ENCODE data around the gene WBP1.
A peak's percentile ranks its signal among the peaks of the same experiment; 100 is the strongest.
"Not testable (repeated sequence)": the region's sequence is repeated elsewhere in the genome, so short reads cannot be mapped to it uniquely, and the experiment has no call there.

WBP1 gene

GRCh38 chr2:74457129-74457548 lies 1.1 kb upstream of the WBP1 start:
- no peak for DNase-seq

- DNase-seq: peak; percentile 87
Observed at GRCh38 chr2:74457549-74458131, 598 bp upstream of the WBP1 start.

DNA sequence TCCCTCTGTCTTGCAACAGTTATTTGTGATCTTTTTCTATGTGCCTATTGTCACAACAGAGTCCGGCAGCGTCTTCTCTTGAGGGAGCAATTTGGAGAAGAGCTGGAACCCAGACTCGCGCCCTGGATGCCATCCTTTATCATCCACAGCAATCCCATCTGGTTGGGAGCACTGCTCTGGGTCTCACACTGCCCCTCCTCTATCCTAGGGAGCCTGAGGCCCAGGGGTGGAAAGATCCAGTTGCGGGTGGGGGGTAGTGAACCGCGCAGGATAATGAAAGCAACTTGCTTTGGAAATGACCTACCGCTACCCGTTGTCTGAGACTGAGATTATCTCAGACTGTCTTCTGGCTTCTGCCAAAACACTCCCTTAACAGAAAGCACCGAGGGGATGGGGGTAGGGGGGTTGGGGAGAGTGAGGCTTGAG lies 713 bp downstream of the WBP1 start:
- no peak for DNase-seq

DNA sequence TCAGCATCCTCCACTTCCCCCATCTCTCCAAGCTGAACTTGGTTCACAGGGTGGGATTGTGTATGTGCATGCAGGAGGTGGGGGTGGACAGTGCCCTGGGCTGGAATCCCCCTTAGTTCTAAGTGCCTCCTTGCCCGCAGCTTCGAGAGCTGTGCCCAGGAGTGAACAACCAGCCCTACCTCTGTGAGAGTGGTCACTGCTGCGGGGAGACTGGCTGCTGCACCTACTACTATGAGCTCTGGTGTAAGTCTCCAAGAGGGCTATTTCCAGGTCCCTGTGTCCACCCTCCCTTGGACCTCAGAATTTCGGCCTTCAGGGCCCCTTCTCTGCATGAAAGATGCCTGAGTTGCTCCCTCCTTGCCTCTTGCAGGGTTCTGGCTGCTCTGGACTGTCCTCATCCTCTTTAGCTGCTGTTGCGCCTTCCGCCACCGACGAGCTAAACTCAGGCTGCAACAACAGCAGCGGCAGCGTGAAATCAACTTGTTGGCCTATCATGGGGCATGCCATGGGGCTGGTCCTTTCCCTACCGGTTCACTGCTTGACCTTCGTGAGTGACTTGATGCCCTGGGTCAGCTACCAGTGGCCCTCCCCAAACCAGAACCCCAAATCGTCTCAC lies 1.4 kb downstream of the WBP1 start:
- not testable (repeated sequence) for DNase-seq

DNA sequence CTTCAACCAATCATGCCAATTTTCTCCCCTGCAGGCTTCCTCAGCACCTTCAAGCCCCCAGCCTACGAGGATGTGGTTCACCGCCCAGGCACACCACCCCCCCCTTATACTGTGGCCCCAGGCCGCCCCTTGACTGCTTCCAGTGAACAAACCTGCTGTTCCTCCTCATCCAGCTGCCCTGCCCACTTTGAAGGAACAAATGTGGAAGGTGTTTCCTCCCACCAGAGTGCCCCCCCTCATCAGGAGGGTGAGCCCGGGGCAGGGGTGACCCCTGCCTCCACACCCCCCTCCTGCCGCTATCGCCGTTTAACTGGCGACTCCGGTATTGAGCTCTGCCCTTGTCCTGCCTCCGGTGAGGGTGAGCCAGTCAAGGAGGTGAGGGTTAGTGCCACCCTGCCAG lies 1.9 kb downstream of the WBP1 start:
- DNase-seq: not testable (repeated sequence)

DNA sequence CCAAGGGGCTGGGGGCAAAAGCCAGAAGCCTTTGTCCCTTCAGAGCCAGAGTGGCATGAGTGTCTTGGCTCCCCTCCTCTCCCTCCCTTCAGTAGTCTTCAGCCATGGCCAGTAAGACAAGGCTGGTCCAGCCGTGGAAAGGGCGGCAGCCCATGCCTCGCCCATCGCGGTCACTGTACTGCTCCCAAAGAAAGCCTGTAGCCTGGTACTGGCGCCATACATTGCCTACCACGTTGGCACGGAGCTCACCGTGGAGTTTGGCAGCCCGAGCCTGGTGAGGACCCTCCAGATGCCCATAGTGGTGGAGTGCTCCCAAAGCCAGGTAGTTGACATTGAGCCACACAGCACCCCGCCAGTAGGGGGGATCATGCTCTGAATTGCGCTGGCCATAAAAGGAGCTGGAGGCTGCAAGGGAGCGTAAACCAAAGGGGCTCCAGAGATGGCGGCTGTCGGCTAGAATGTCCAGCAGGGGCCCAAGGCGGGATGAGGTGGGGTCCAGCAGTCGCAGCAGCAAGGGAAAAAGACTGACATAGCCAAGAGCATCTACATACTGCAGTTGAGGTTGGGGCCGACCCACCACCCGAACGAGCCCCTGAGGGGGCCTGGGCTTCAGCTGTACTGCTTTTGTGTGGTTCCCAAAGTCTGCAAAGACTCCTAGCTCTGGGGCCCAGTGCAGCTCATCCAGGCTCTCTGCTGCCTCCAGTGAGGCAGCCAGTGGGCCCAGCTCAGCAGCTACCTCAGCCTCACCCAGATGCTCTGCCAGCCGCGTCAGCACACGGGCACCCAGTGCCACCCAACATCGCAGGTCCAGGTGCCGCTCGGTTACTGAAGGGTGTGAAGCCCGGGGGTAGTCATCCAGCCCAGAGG lies 3.2 kb downstream of the WBP1 start:
- no peak for DNase-seq

GRCh38 chr2:74462054-74462785 lies 4.0 kb downstream of the WBP1 start:
- no peak for DNase-seq

DNA sequence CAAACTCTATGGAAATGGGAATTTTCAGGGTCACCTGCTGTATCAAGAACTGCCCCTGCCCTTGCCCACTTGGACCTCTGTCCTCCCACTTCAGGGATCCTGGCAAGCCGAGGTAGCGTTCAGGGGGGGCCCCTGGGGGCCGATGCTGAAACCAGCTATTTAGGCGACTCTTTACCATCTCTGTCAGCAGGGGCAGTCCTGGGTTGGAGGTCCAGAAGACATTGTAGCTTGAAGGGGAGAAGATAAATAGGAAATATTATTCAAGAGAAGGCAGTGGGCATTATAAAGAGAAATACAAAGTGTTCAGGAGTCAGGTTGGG lies 4.5 kb downstream of the WBP1 start:
- DNase-seq: no peak

DNA sequence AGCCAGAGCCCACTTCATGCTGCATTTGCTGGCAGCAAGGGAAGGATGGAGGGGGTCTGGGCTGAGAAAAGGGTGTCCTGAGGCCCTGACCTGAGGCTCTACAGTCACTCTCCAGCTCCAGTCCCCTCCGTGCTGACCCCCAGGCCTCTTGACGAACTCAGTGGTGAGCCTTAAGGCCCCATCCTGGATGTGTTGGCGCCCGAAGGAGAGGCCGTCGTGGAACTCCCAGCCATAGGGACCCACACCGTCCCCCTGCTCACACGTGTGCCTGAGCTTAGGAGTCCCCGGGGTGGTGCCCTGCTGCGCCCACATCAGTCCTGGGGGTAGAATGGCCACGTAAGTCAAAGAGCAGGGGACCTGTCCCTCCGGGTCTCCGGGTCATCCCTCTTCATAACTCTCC lies 6.2 kb downstream of the WBP1 start:
- no peak for DNase-seq

DNA sequence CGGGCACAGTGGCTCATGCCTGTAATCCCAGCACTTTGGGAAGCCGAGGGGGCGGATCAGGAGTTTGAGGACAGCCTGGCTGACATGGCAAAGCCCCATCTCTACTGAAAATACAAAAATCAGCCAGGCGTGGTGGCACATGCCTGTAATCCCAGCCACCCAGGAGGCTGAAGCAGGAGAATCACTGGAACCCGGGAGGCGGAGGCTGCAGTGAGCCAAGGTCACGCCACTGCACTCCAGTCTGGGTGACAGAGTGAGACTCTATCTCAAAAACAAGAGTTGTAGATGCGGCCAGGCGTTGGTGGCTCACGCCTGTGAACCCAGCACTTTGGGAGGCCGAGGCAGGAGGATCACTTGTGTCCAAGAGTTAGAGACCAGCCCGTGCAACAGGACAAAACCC lies 12.5 kb downstream of the WBP1 start:
- not testable (repeated sequence) for DNase-seq

DNA sequence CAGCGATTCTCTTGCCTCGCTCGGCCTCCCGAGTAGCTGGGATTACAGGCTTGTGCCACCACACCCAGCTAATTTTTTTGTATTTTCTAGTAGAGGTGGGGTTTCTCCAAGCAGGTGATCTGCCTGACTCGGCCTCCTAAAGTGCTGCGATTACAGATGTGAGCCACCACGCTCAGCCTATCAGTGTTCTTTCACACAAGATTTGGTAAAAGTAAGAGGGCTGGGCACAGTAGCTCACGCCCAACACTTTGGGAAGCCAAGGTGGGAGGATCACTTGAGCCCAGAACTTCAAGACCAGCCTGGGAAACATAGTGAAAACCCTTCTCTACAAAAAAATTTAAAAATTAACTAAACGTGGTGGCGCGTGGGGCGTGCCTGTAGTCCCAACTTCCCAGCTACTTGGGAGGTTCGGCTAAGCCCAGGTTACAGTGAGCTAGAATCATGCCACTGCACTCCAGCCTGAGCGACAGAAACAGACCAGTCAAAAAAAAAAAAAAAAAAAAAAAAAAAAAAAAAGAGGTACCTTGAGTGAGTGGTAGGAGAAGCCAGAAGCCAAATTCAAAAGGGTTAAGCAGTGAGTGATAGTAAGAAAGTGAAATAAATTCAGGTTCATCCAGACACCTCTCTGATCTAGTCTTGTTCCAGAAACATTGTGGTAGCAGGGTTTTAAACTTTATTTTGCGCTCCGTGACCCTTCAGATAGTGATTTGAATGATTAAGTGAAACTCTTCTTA lies 13.3 kb downstream of the WBP1 start:
- DNase-seq: no peak

GRCh38 chr2:74472086-74472944 lies 14.1 kb downstream of the WBP1 start, which contains the start of gene MRPL53:
TSS of gene MRPL53 (minus strand) at chr2:74472680. CDS start at chr2:74472660, 20 bp downstream.
- peak; percentile 87 for DNase-seq

- DNase-seq: no peak
Observed at GRCh38 chr2:74472945-74473258, 14.7 kb downstream of the WBP1 start.

DNA sequence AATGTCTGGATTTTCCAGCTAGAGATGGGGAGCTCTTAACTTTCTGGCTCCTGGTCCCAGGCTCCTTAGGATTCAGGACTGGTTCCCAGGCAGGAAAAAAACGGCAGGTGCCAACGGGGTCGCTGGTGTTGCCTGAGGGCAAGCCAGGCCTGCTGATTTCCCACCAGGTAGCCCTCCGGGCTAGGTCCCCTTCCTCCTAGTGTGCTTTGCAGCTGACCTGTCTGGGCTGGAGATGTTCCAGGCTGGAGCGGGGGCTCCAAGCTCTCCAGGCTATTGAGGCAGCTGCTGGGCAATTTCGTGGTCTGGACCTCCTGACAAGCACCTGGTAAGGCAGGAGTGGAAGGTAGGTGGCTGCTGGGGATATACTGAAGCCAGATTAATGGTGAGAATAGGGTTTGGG lies 16.2 kb downstream of the WBP1 start:
- DNase-seq: no peak

- DNase-seq: no peak
Observed at GRCh38 chr2:74474899-74475298, 16.7 kb downstream of the WBP1 start.

DNA sequence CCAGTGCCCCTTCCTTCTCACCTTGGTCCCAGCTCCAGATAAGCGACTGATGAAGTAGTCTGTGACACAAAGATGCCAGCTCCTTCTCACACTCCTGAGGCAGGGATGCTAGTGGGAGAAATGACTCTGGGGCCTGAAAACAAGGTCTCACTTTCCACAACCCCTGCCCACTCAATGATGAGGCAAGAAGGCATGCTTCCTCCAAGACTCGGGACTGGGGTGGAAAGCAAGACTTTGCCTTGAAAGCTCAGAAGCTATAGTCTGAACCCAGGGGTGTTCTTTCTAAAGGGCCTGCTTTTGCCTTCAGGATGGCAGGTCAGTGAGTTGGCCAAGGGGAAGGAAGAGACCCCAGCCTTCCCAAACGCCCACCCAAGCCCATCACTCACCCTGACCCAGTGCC lies 23.2 kb downstream of the WBP1 start:
- DNase-seq: no peak

DNA sequence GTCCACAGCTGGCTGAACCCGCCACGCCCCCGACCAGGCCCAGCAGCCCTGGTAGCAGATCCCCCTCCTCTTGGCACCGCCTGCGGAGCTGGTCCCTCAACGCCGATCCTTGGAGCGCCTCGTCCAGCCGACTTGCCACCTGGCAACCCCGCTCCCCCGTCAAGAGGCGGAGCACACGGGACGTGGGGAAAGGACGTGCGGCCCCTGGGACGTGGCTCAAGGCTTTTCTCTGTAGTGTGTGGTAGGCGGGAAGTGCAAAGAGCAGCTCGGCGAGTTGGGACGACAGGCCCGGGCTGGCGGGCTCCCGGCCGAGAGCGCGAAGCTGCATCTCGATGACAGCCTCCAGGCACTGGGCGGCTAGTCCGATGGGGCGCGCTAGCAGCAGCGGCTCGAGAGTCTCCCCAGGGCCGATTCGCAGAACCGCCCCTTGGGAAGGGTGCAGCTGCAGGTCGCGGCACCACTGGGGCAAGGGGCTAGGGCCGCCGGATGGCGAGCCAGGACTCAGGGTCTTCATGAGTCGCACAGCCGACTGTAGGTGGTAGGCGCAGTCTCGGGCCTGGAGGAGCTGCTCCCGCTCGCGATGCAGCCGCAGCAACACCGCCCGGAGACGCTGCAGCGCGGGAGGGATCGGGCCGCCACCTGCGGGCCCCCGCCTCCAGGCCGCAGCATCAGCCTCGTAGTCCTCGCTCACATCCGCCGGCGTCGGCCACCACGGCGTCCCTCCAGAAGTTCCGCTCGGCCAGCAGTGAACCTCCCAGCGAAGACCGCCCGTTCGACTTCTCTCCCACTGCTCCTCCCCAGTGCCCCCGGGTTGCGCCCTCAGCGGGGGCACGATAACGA lies 23.9 kb downstream of the WBP1 start:
- DNase-seq: peak; percentile 74

DNA sequence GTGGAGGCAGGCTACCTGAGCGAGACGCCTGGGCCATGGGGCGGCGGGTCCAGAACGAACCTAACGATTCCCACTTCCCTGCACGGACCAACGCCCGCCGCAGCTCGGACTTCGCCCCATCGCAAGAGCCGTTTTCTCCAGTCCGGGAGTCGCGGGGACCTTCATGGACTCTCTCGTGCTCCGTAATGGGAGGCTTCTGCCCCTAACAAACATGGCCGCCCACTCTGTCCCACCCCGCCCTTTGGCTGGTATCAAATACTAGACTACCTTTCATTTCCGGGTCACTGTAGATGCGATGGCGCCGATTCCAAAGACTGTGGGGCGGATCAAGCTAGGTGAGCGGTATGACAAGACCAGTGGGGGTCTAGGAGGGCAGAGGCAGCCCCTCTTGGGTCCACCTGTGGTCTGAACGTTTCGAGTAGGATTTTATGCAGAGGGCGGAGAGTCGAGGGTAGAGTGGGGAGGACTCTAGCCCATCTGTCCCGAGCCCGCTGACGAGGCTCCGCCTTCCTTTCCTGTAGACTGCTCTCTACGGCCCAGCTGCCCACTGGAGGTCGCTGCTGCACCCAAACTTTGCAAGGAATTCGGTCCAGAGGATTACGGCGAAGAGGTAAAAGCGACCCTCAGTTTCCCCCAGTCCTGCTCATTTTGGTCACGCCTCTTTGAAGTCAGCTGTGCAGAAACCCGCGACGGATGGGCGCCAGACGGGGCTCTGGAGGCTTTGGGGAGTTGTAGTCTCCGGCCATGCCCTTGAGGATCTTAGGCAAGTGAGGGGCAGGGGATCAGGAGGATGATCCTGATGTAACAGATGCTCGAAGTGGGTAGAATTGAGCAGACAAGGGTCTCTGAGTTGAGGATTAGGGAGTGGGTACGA lies 24.8 kb downstream of the WBP1 start, which contains the start of the genes CCDC142 and TTC31:
Gene CCDC142 (minus strand): TSS at position 198 of the 874 bp plus-strand sequence. CDS start 161 bp downstream, at position 37.
Gene TTC31 (plus strand): TSS at position 281 of the 874 bp plus-strand sequence. CDS start 15 bp downstream, at position 296.
- DNase-seq: peak; percentile 91

GRCh38 chr2:74483675-74484164 lies 25.5 kb downstream of the WBP1 start:
- DNase-seq: not testable (repeated sequence)
